T-helper 1 cell treated with Interleukin-12 subunit alpha and Interleukin-12 subunit beta and Interleukin-4 antibody, amounts not matched to agents 30 μg/mL and 1 μg/mL, for 36 hours (primary cell): ENCODE measurements around the gene ADAMTS12.

Experiments
- H3K27ac Mint-ChIP-seq: one replicate; pipeline ENCODE4 v1.8.0; 2021; ENCODE audit warnings: mild to moderate bottlenecking, mixed read lengths
- H3K27me3 Mint-ChIP-seq: one replicate; pipeline ENCODE4 v1.8.0; 2021; ENCODE audit warnings: low read depth, mixed read lengths
- H3K36me3 Mint-ChIP-seq: one replicate; pipeline ENCODE4 v1.8.0; 2021; ENCODE audit warnings: low read depth, mixed read lengths
- H3K4me1 Mint-ChIP-seq: one replicate; pipeline ENCODE4 v1.8.0; 2021; ENCODE audit warnings: low read depth, mixed read lengths
- H3K4me3 Mint-ChIP-seq: one replicate; pipeline ENCODE4 v1.8.0; 2021; ENCODE audit warnings: mild to moderate bottlenecking, moderate library complexity, mixed read lengths
- H3K9me3 Mint-ChIP-seq: one replicate; pipeline ENCODE4 v1.8.0; 2021; ENCODE audit warnings: mixed read lengths

The ADAMTS12 gene

GRCh38 chr5:33891788-33892619 lies at the start of gene ADAMTS12:
Gene ADAMTS12 (minus strand): TSS chr5:33891990. CDS start chr5:33891856, 134 bp downstream.
- H3K4me3 Mint-ChIP-seq, result no peak within 1 kb of the TSS
- no peaks in the 10 kb centered on the region for H3K9me3 Mint-ChIP-seq
- no peaks in the 10 kb centered on the region for H3K36me3 Mint-ChIP-seq
- peaks cover 57% of the 10 kb centered on the region for H3K27me3 Mint-ChIP-seq
- no peak within 1 kb of the TSS for H3K27ac Mint-ChIP-seq
- no peaks in the 10 kb centered on the region for H3K4me1 Mint-ChIP-seq

- no peaks in the 10 kb centered on the region for H3K9me3 Mint-ChIP-seq
- no peaks in the 10 kb centered on the region for H3K4me1 Mint-ChIP-seq
- no peaks in the 10 kb centered on the region for H3K36me3 Mint-ChIP-seq
- H3K27me3 Mint-ChIP-seq, result peaks cover 58% of the 10 kb centered on the region
- no peak overlapping the region for H3K27ac Mint-ChIP-seq
- H3K4me3 Mint-ChIP-seq, result no peak overlapping the region
These were observed 49.3 kb upstream of the ADAMTS12 start for GRCh38 chr5:33941090-33941489.

- no peaks in the 10 kb centered on the region for H3K36me3 Mint-ChIP-seq
- no peak overlapping the region for H3K27ac Mint-ChIP-seq
- H3K4me1 Mint-ChIP-seq, result no peaks in the 10 kb centered on the region
- H3K9me3 Mint-ChIP-seq, result no peaks in the 10 kb centered on the region
- peaks cover 68% of the 10 kb centered on the region for H3K27me3 Mint-ChIP-seq
- no peak overlapping the region for H3K4me3 Mint-ChIP-seq
These were observed 47.9 kb upstream of the ADAMTS12 start for GRCh38 chr5:33939556-33940262.

GRCh38 chr5:33938881-33939280 lies 47.1 kb upstream of the ADAMTS12 start:
- H3K9me3 Mint-ChIP-seq, result no peaks in the 10 kb centered on the region
- H3K4me1 Mint-ChIP-seq, result no peaks in the 10 kb centered on the region
- no peak overlapping the region for H3K27ac Mint-ChIP-seq
- peaks cover 74% of the 10 kb centered on the region for H3K27me3 Mint-ChIP-seq
- no peaks in the 10 kb centered on the region for H3K36me3 Mint-ChIP-seq
- no peak overlapping the region for H3K4me3 Mint-ChIP-seq

- Mint-ChIP-seq H3K27me3 (peaks cover 74% of the 10 kb centered on the region), H3K9me3 (no peaks in the 10 kb centered on the region), H3K4me1 (no peaks in the 10 kb centered on the region), H3K36me3 (no peaks in the 10 kb centered on the region), H3K27ac (no peak overlapping the region), H3K4me3 (no peak overlapping the region)
These were observed 46.7 kb upstream of the ADAMTS12 start for GRCh38 chr5:33938507-33938796.

GRCh38 chr5:33937707-33938506 lies 46.1 kb upstream of the ADAMTS12 start:
- Mint-ChIP-seq H3K4me1 (no peaks in the 10 kb centered on the region), H3K36me3 (no peaks in the 10 kb centered on the region), H3K27me3 (peaks cover 74% of the 10 kb centered on the region)

GRCh38 chr5:33937017-33937706 lies 45.4 kb upstream of the ADAMTS12 start:
- Mint-ChIP-seq H3K27me3 (peaks cover 71% of the 10 kb centered on the region), H3K36me3 (no peaks in the 10 kb centered on the region), H3K4me1 (no peaks in the 10 kb centered on the region), H3K9me3 (no peaks in the 10 kb centered on the region), H3K27ac (no peak overlapping the region), H3K4me3 (no peak overlapping the region)

More at GRCh38 chr5:33937707-33938506, 46.1 kb upstream of the ADAMTS12 start:
- Mint-ChIP-seq H3K9me3 (no peaks in the 10 kb centered on the region), H3K27ac (no peak overlapping the region), H3K4me3 (no peak overlapping the region)

- Mint-ChIP-seq H3K9me3 (no peaks in the 10 kb centered on the region), H3K27ac (no peak within 1 kb of the TSS), H3K27me3 (peaks cover 68% of the 10 kb centered on the region), H3K36me3 (no peaks in the 10 kb centered on the region), H3K4me3 (no peak within 1 kb of the TSS), H3K4me1 (no peaks in the 10 kb centered on the region)
These were observed 44.7 kb upstream of the ADAMTS12 start, which contains the start of gene RXFP3 for GRCh38 chr5:33936381-33937016. Gene RXFP3 (plus strand): TSS chr5:33936386. CDS start chr5:33936741, 355 bp downstream.

GRCh38 chr5:33936004-33936380 lies 44.2 kb upstream of the ADAMTS12 start:
- Mint-ChIP-seq H3K9me3 (no peaks in the 10 kb centered on the region), H3K36me3 (no peaks in the 10 kb centered on the region), H3K4me1 (no peaks in the 10 kb centered on the region), H3K27me3 (peaks cover 66% of the 10 kb centered on the region), H3K4me3 (no peak overlapping the region), H3K27ac (no peak overlapping the region)

- Mint-ChIP-seq H3K9me3 (no peaks in the 10 kb centered on the region), H3K4me3 (no peak overlapping the region), H3K36me3 (no peaks in the 10 kb centered on the region), H3K27ac (no peak overlapping the region), H3K4me1 (no peaks in the 10 kb centered on the region), H3K27me3 (peaks cover 55% of the 10 kb centered on the region)
These were observed 42.4 kb upstream of the ADAMTS12 start for GRCh38 chr5:33934176-33934575.

- no peaks in the 10 kb centered on the region for H3K4me1 Mint-ChIP-seq
- no peak overlapping the region for H3K27ac Mint-ChIP-seq
- no peaks in the 10 kb centered on the region for H3K9me3 Mint-ChIP-seq
- no peaks in the 10 kb centered on the region for H3K36me3 Mint-ChIP-seq
- H3K4me3 Mint-ChIP-seq, result no peak overlapping the region
- peaks cover 52% of the 10 kb centered on the region for H3K27me3 Mint-ChIP-seq
These were observed 42.0 kb upstream of the ADAMTS12 start for GRCh38 chr5:33933723-33934169.

GRCh38 chr5:33931136-33931535 lies 39.3 kb upstream of the ADAMTS12 start:
- H3K4me3 Mint-ChIP-seq, result no peak overlapping the region
- peaks cover 27% of the 10 kb centered on the region for H3K27me3 Mint-ChIP-seq
- no peaks in the 10 kb centered on the region for H3K4me1 Mint-ChIP-seq
- H3K27ac Mint-ChIP-seq, result no peak overlapping the region
- no peaks in the 10 kb centered on the region for H3K36me3 Mint-ChIP-seq
- no peaks in the 10 kb centered on the region for H3K9me3 Mint-ChIP-seq

- H3K36me3 Mint-ChIP-seq, result no peaks in the 10 kb centered on the region
- no peaks in the 10 kb centered on the region for H3K9me3 Mint-ChIP-seq
- H3K27me3 Mint-ChIP-seq, result peaks cover 17% of the 10 kb centered on the region
- no peak overlapping the region for H3K4me3 Mint-ChIP-seq
- no peak overlapping the region for H3K27ac Mint-ChIP-seq
- H3K4me1 Mint-ChIP-seq, result no peaks in the 10 kb centered on the region
These were observed 38.3 kb upstream of the ADAMTS12 start for GRCh38 chr5:33929925-33930690.
